K562 (cell line): Measurements from ENCODE around the gene FAM20C. TPM values are rescaled to one million over a fixed set of nuclear protein-coding genes. Genes with fewer than 3 reads are reported as not detected.

Source experiments
- ATAC-seq: fragments of 200-7000 bp; cut with Tn5 transposase; 3 replicates; pipeline ENCODE4 v1.9.1; 2020; ENCODE audit warnings: moderate library complexity
- BruUV-seq: library from RNA; stranded (reverse); fragments of 400-500 nt; replicated peaks from 2 replicates; lab custom pipeline; 2021; lab: Mats Ljungman, UMichigan
- CTCF ChIA-PET: fragments of 300-600 bp; formaldehyde crosslinking; extraction: SDS; loops from one replicate; lab custom pipeline; 2021; ENCODE audit warnings: low intra/inter-chr PET ratio; lab: Yijun Ruan, JAX
- POLR2A ChIA-PET: fragments of 300-600, 350-650 bp; sonication (Branson Sonifier 250); formaldehyde crosslinking; extraction: SDS; loops from one replicate; lab custom pipeline; 2021; ENCODE audit warnings: antibody characterized with exemption, inconsistent platforms; lab: Yijun Ruan, JAX
- DNase-seq, 4 experiments: peaks; one replicate each; pipeline versions ENCODE4 v3.0.0 to v3.0.0-alpha.2; 2011 to 2018; ENCODE audit warnings: low spot score in 3 of 4, mixed read lengths in 3 of 4; ENCODE audit errors: extremely low read depth in 1 of 4
- FAIRE-seq: peaks from 2 replicates; lab custom pipeline; 2011; peaks lifted over from hg19 to GRCh38; lab: Jason Lieb, UNC
- H2AFZ ChIP-seq: 2 replicates; pipeline ENCODE4 v1.6.0; 2011; ENCODE audit warnings: low read depth, low read length, control low read depth, inconsistent platforms
- H3K27ac ChIP-seq: fragments of 200-600 bp; 3 replicates; pipeline ENCODE4 v1.8.0; 2011; ENCODE audit warnings: low read depth, mild to moderate bottlenecking, control low read depth, inconsistent platforms, low read length, moderate library complexity, mixed read lengths; ENCODE audit errors: extremely low read depth
- H3K27me3 ChIP-seq, 2 experiments: fragments of 300-600 bp in 1 of 2; 2 replicates in 1 of 2; 3 replicates in 1 of 2; pipeline versions ENCODE4 v1.6.0 to v1.8.0; 2011; ENCODE audit warnings: inconsistent platforms in 2 of 2, low read length in 2 of 2, mild to moderate bottlenecking in 1 of 2, mixed read lengths in 1 of 2, moderate library complexity in 1 of 2; ENCODE audit not compliant: control insufficient read depth in 2 of 2, insufficient read depth in 2 of 2
- H3K36me3 ChIP-seq: fragments of 300-600 bp; 3 replicates; pipeline ENCODE4 v1.8.0; 2011; ENCODE audit warnings: mild to moderate bottlenecking, low read length, inconsistent platforms; ENCODE audit not compliant: control insufficient read depth, insufficient read depth
- H3K4me1 ChIP-seq, 2 experiments: fragments of 200-600 bp in 1 of 2; replicated peaks in 1 of 2; 2 replicates in 1 of 2; 3 replicates in 1 of 2; pipeline versions ENCODE4 v1.5.1 to v1.8.0; 2011; ENCODE audit warnings: inconsistent platforms in 2 of 2, low read length in 2 of 2, mild to moderate bottlenecking in 1 of 2, mixed read lengths in 1 of 2, moderate library complexity in 1 of 2; ENCODE audit not compliant: control insufficient read depth in 2 of 2, insufficient read depth in 2 of 2
- H3K4me2 ChIP-seq: 2 replicates; pipeline ENCODE4 v1.6.1; 2011; ENCODE audit warnings: low read length, control low read depth, inconsistent platforms, mixed read lengths; ENCODE audit not compliant: insufficient read depth
- H3K4me3 ChIP-seq: fragments of 200-600 bp; sonication (generic), shearing (Covaris generic); 2 replicates; pipeline ENCODE4 v1.5.1; 2016; ENCODE audit warnings: control low read depth, inconsistent platforms
- H3K79me2 ChIP-seq: fragments of 200-600 bp; 3 replicates; pipeline ENCODE4 v1.8.0; 2011; ENCODE audit warnings: low read length, inconsistent platforms; ENCODE audit not compliant: control insufficient read depth, insufficient read depth
- H3K9ac ChIP-seq, 2 experiments: 2 replicates each; pipeline versions ENCODE4 v1.6.0 to v1.6.1; 2011; ENCODE audit warnings: low read depth in 2 of 2, low read length in 2 of 2, control low read depth in 1 of 2, inconsistent platforms in 1 of 2, mild to moderate bottlenecking in 1 of 2, mixed read lengths in 1 of 2; ENCODE audit not compliant: insufficient read depth in 1 of 2
- H3K9me1 ChIP-seq: one replicate; pipeline ENCODE4 v1.6.0; 2011; ENCODE audit warnings: inconsistent platforms, mild to moderate bottlenecking, low read length, moderate library complexity; ENCODE audit not compliant: control insufficient read depth, insufficient read depth
- H3K9me3 ChIP-seq: replicated peaks from 2 replicates; pipeline ENCODE4 v1.5.1; 2011; ENCODE audit warnings: low read depth, low read length, inconsistent platforms; ENCODE audit not compliant: control insufficient read depth, insufficient read depth
- H4K20me1 ChIP-seq: replicated peaks from 2 replicates; pipeline ENCODE4 v1.6.1; 2011; ENCODE audit warnings: low read length, inconsistent platforms, mixed read lengths; ENCODE audit not compliant: control insufficient read depth, insufficient read depth
- BHLHE40 ChIP-seq: IDR thresholded peaks from 2 replicates; pipeline ENCODE4 v1.6.1; 2011; ENCODE audit warnings: low read length, improper control_type of control experiment
- DEAF1 ChIP-seq: fragments of 450-650 bp; formaldehyde crosslinking; IDR thresholded peaks from 2 replicates; pipeline ENCODE4 v1.4.0; 2020; ENCODE audit warnings: mild to moderate bottlenecking, moderate library complexity
- ELK3 ChIP-seq: fragments of 450-650 bp; formaldehyde crosslinking; IDR thresholded peaks from 2 replicates; pipeline ENCODE4 v1.4.0; 2020; ENCODE audit warnings: mild to moderate bottlenecking
- ERF ChIP-seq: fragments of 450-650 bp; formaldehyde crosslinking; IDR thresholded peaks from 2 replicates; pipeline ENCODE4 v1.4.0; 2020; ENCODE audit warnings: mild to moderate bottlenecking, mixed read lengths
- MEF2A ChIP-seq: IDR thresholded peaks from 2 replicates; pipeline ENCODE4 v1.6.1; 2011; ENCODE audit warnings: low read depth, mild to moderate bottlenecking, low read length, moderate library complexity; ENCODE audit not compliant: control insufficient read depth
- SMC3 ChIP-seq: conservative IDR thresholded peaks from 2 replicates; pipeline ENCODE4 v1.6.1; 2011; ENCODE audit warnings: low read depth, low read length, improper control_type of control experiment; ENCODE audit not compliant: insufficient read depth
- TSHZ1 ChIP-seq: fragments of 250-450 bp; sonication (Bioruptor Pico); IDR thresholded peaks from 2 replicates; pipeline ENCODE4 v1.4.0; 2020; ENCODE audit warnings: mild to moderate bottlenecking, moderate library complexity
- ZNF707 ChIP-seq: fragments of 250-450 bp; sonication (Bioruptor Pico); conservative IDR thresholded peaks from 2 replicates; pipeline ENCODE4 v1.8.0; 2022; ENCODE audit warnings: inconsistent platforms, mild to moderate bottlenecking, moderate library complexity
- ZNF785 ChIP-seq: fragments of 250-450 bp; sonication (Bioruptor Pico); IDR thresholded peaks from 2 replicates; pipeline ENCODE4 v1.4.0; 2020; ENCODE audit warnings: mild to moderate bottlenecking
- ZZZ3 ChIP-seq: fragments of 450-650 bp; IDR thresholded peaks from 2 replicates; pipeline ENCODE4 v1.6.1; 2016; ENCODE audit warnings: antibody characterized with exemption, mild to moderate bottlenecking, moderate library complexity
- WGBS: fragments of 100-300 bp; shearing (Covaris generic); methylation state at CpG from one replicate; pipeline ENCODE4 v1.1.6; 2016; ENCODE audit warnings: low coverage, mixed read lengths; ENCODE audit not compliant: insufficient coverage; ENCODE audit errors: missing lambda C conversion rate; 5-methylcytosine and 5-hydroxymethylcytosine counted together
- in situ Hi-C: fragments of 300-500 bp; cut with MboI; formaldehyde crosslinking; loops from 4 replicates; pipeline ENCODE4 v1.15.0; 2018; ENCODE audit warnings: inconsistent platforms, mixed read lengths
- intact Hi-C: fragments of 100-400 bp; cut with micrococcal nuclease; formaldehyde crosslinking; loops from 2 replicates; pipeline ENCODE4 v1.14.2; 2022
- polyA plus RNA-seq, 8 experiments: library from polyadenylated mRNA; depleted of rRNA in 4 of 8; stranded (reverse) in 5 of 8; unstranded in 3 of 8; fragments of >200 nt; fragmentation: Nextera tagmentation in 2 of 8; fragmentation: Illumina TruSeq in 1 of 8; extraction: Ambion mirVana in 2 of 8; extraction: Trizol in 1 of 8; gene quantifications; 2 replicates each; pipeline versions ENCODE4 v1.2.1 to v1.2.3, GENCODE V29; 2011 to 2014; ENCODE audit warnings: inconsistent platforms in 1 of 8, missing spikeins in 1 of 8
- total RNA-seq, 7 experiments: library from RNA; depleted of rRNA in 6 of 7; stranded (reverse); fragments of >200 nt in 6 of 7; fragmentation: Illumina TruSeq in 2 of 7; extraction: Trizol in 2 of 7; gene quantifications; 2 replicates each; pipeline versions ENCODE4 v1.2.1 to v1.2.3, GENCODE V29; 2011 to 2021; ENCODE audit warnings: low replicate concordance in 1 of 7

The FAM20C gene
- total and polyA plus RNA-seq, 9 of the 15 experiments (the other 6 are each of a cell fraction or from before 2014, with no cell fraction given), result 0.09 TPM; not detected in 8

- TF ChIP-seq ZNF707 (CRISPR knock-in tag), result no peak
- no peak for TF ChIP-seq ERF (CRISPR knock-in tag)
- TF ChIP-seq ZNF785 (CRISPR knock-in tag), result no peak
- no peak for TF ChIP-seq TSHZ1 (CRISPR knock-in tag)
- TF ChIP-seq, all 486 proteins: peak for 0
Observed at GRCh38 chr7:233249-234035, 41.1 kb downstream of the FAM20C start (continued).

GRCh38 chr7:234051-234707 lies 41.8 kb downstream of the FAM20C start:
- Histone ChIP-seq H3K4me3 (no peak overlapping the region), H4K20me1 (peaks cover 20% of the 10 kb centered on the region), H3K36me3 (no peaks in the 10 kb centered on the region), H3K4me2 (no peak overlapping the region), H3K4me1 (peaks cover 0 to 18% of the 10 kb centered on the region in 2 experiments; a peak in 1 of 5 replicates), H3K9me3 (no peaks in the 10 kb centered on the region), H3K27me3 (peaks cover 55 to 84% of the 10 kb centered on the region in 2 experiments), H3K9me1 (no peaks in the 10 kb centered on the region), H2AFZ (no peak overlapping the region), H3K9ac (no peak overlapping the region), H3K27ac (no peak overlapping the region), H3K79me2 (no peaks in the 10 kb centered on the region)
- ATAC-seq, result no peak
- no peak for FAIRE-seq
- intact Hi-C loops, result no loop called here
- DNase-seq, result no peak
- in situ Hi-C loops, result no loop called here
- CTCF ChIA-PET, result no interaction called here
- WGBS, result 2% methylated on average over 32 of the region's 33 CpGs
- TF ChIP-seq ELK3, result no peak
- no peak for TF ChIP-seq DEAF1 (CRISPR knock-in tag)
- TF ChIP-seq SMC3, result no peak
- TF ChIP-seq ZZZ3, result no peak
- no peak for TF ChIP-seq MEF2A
- TF ChIP-seq BHLHE40, result no peak
- BruUV-seq, result no TSS peak
- POLR2A ChIA-PET, result interaction anchor here (0.6 kb wide), 2 partner anchors 151 to 608 kb away, joined by 3 read pairs; no protein-coding TSS in a partner anchor
